Measurements from ENCODE around the gene MAGEA9B.
"Not testable (repeated sequence)": the region's sequence is repeated elsewhere in the genome, so short reads cannot be mapped to it uniquely, and the experiment has no call there.

The MAGEA9B gene, protein sequence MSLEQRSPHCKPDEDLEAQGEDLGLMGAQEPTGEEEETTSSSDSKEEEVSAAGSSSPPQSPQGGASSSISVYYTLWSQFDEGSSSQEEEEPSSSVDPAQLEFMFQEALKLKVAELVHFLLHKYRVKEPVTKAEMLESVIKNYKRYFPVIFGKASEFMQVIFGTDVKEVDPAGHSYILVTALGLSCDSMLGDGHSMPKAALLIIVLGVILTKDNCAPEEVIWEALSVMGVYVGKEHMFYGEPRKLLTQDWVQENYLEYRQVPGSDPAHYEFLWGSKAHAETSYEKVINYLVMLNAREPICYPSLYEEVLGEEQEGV

DNA sequence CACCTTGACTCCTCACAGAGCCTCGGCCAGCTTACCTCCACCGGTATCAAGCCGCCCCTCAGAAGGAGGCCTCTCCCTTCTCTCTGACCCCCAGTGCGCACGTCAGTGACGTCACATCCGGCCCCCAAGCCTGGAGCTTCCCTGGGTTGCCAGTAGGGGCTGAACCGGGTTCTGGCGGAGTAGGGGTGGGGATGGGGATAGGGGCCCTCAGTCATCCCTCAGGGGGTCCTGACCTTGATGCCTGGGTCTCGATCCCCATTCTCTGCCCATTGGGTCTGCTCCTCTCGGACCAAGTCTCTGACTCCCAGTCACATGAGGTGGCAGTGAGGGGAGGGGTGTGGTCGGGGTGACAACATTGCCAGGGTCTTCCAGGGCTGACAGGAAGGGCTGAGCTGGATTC lies at the start of gene MAGEA9B:
Gene MAGEA9B, minus strand, starts transcription at position 101 of the 400 bp plus-strand sequence. CDS start 4,280 bp downstream, outside the sequence.
- not testable (repeated sequence) for DNase-seq (ENCODE audit: low read depth in 3 of 3)

DNA sequence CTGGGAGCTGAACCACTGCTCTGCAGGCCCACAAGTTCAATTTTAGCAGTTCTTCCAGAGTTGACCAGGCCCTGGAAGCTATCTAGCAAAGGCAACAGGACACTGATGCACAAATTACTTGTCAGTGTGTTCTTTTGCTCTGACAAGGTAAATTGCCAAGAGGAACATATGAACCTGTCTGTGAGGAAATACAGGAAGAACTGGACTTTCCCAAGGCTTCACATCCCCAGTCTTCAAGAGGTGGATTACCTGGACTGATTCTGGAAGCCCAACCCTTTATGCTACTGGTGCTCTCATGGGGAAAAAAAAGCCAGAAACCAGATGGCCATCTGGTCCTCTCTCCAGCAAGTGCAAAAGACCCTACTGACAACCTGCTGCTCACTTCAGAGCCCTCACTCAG lies 46.3 kb upstream of the MAGEA9B start:
- DNase-seq (ENCODE audit: low read depth in 3 of 3): no peak

- DNase-seq (ENCODE audit: low read depth in 3 of 3): peak; percentile 37 to 73 (median 52)
Observed at GRCh38 chrX:149631234-149632165, 44.2 kb upstream of the MAGEA9B start, which contains the start of gene TMEM185A. Gene TMEM185A (minus strand): TSS chrX:149631792. CDS start chrX:149631580, 212 bp downstream.

GRCh38 chrX:149630681-149631233 lies 43.5 kb upstream of the MAGEA9B start:
- no peak for DNase-seq (ENCODE audit: low read depth in 3 of 3)

DNA sequence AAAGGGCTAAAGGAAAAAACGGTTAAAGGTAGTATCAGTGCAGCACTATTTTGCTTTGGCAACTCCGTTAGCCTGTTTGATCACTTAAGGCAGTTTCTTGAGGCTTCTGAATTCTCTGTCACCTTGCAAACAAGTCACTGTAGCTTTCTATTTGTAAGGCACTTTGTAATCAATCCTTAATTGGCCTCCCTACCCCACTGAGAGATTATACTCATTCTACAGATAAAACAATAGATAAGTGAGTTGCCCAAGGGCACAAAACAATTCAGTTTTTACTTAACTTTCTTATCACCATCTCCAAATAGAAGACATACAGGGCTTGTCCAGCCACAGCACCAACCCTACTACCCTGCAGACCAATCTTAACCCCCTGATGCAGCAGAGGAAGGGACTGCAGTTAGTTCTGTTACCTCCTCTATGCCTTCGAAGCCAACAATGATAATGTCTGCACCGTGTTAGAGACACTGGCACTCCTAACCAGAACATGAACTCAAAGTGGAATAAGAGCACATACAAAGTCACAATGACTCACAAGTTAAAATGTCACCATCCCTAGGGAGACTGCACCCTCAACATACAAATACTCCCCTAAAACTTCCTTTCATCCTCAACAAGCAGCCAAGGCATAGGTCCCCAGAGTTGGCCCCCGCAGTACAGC lies 42.6 kb upstream of the MAGEA9B start:
- DNase-seq (ENCODE audit: low read depth in 3 of 3): no peak

DNA sequence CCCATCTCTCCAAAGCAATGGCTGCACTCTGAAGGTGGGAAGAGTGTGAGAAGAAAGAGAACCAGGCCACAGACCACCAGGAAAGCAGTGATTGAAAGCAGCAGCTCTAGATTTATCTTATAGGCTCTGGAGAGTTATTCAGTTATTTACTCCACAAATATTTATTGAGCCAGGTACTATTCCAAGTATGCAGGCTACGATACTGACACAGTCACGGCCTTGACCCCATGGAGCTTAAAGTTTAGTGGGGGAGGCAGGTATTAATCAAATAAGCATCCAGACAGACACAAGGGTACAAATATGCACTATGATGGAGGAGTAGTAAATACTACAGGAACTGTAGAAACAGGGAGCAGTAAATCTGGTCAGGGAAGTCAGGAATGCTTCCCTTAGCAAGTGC lies 41.5 kb upstream of the MAGEA9B start:
- no peak for DNase-seq (ENCODE audit: low read depth in 3 of 3)

DNA sequence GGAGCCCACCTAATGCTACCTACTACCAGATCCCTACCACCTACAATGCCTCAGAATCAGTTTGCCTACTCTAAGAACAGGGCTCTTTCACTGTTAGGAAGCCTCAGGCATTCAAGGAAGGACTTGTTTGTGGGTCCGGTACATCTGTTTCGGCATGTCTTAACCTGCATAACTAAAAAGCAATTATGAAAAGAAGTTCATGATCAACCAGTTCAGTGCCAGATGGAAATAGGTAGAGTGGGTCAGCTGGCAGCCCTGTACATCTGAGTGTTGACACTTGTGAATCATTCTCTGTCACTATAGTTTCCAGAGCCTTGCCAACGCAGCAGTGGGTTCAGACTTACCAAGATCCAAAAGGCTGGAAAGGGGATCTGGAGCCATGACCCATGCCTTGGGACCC lies 41.0 kb upstream of the MAGEA9B start:
- DNase-seq (ENCODE audit: low read depth in 3 of 3): no peak

DNA sequence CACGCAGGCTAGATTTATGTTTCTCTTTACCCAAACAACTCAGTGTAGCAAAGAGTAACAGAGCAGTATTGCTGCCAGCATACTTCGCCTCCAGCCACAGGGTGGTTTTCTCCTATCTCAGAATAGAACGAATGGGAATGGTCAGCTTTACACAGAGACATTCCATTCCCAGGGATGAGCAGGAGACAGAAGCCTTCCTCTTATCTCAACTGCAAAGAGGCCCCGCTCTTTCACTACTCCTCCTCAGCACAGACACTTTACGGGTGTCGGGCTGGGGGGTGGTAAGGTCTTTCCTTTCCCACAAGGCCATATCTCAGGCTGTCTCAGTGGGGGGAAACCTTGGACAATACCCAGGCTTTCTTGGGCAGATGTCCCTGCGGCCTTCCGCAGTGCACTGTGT lies 39.6 kb upstream of the MAGEA9B start:
- not testable (repeated sequence) for DNase-seq (ENCODE audit: low read depth in 3 of 3)

GRCh38 chrX:149619662-149620061 lies 32.4 kb upstream of the MAGEA9B start:
- DNase-seq (ENCODE audit: low read depth in 3 of 3): not testable (repeated sequence)

GRCh38 chrX:149618871-149619270 lies 31.6 kb upstream of the MAGEA9B start:
- DNase-seq (ENCODE audit: low read depth in 3 of 3): no peak

DNA sequence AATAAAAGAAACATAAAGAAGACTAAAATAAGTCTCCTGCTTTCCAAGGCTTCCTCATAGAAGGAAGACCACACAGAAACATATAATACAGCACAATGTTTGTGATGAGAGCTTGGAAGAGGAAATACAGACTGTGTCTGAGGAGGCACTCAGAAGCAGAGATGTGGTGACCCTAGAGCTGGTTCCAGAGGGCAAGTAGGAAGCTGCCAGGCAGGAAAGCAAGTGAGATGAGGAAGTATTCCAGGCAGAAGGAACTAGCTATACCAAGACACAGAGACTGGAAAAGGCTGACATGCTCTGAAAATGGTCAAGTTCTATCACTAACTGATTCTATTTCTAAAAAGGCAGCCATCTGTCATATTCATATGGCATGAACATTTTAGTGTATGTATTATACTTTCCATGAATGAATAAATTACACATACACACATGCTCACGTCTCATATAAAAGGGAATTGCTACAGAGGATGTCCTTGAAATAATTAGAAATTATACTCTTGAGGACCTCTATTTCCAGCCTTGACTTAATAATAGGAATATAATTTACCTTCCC lies 24.4 kb upstream of the MAGEA9B start:
- no peak for DNase-seq (ENCODE audit: low read depth in 3 of 3)

- DNase-seq (ENCODE audit: low read depth in 3 of 3): no peak
Observed at GRCh38 chrX:149610511-149610910, 23.3 kb upstream of the MAGEA9B start.

DNA sequence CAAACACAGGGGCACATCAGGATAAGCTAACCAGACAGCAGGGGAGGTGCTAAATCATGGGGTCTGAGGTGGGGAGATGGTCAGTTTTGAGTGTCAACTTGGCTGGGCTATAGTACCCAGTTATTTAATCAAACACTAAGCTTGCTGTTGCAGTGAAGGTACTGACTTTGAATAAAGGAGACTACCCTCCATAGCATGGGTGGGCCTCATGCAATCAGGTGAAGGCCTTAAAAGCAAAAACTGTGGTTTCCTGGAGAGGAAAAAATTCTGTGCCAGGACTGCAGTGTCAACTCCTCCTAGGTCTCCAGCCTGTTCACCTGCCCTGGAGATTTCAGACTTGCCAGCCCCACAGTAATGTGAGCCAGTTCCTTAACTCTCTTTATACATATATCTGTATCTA lies 20.4 kb upstream of the MAGEA9B start:
- no peak for DNase-seq (ENCODE audit: low read depth in 3 of 3)

DNA sequence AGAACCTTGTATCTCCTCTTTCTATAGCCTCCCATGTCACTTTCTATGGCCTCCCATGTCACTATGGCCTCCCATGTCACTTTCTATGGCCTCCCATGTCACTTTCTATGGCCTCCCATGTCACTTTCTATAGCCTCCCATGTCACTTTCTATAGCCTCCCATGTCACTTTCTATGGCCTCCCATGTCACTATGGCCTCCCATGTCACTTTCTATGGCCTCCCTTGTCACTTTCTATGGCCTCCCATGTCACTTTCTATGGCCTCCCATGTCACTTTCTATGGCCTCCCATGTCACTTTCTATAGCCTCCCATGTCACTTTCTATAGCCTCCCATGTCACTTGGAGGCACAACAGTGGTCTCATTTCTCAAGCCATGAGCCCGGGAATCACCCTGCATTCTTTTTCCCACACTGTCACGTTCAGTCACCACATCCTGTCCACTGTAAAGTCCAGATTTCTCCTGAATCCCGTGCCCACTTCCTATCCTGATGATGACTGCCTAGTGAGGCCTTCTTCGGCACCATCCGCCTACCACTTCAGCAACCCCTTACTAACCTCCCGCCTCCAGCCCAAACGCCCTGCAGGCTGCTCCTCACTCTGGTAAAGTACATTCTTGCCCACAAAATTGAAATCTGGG lies 18.1 kb upstream of the MAGEA9B start:
- not testable (repeated sequence) for DNase-seq (ENCODE audit: low read depth in 3 of 3)

GRCh38 chrX:149598603-149599002 lies 11.3 kb upstream of the MAGEA9B start:
- not testable (repeated sequence) for DNase-seq (ENCODE audit: low read depth in 3 of 3)

- DNase-seq (ENCODE audit: low read depth in 3 of 3): not testable (repeated sequence)
Observed at GRCh38 chrX:149595943-149596342, 8.7 kb upstream of the MAGEA9B start.

DNA sequence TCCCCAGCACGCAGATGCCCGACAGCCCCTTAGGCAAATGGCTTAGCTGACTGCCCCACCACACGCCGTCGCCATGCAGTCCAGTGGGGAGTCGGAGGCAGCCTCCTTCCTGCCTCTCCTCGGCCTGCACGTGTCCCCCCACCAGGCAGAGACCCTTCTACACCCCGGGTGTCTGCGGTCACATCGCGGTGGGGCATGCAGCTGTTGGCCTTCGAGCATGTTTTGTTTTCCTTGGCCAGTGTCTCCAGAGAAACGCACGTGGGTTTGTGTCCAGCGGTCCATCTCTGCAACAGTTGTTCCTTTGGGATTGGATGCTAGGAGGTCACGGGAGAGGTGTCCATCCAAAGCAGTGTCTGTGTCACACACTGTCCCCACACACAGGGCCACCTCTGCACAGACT lies 8.0 kb upstream of the MAGEA9B start, which contains the start of gene HSFX2:
Gene HSFX2, minus strand, starts transcription at position 101 of the 400 bp plus-strand sequence. CDS start 614 bp downstream, outside the sequence.
- DNase-seq (ENCODE audit: low read depth in 3 of 3): not testable (repeated sequence)

- DNase-seq (ENCODE audit: low read depth in 3 of 3): not testable (repeated sequence)
Observed at GRCh38 chrX:149590993-149591392, 3.7 kb upstream of the MAGEA9B start.

DNA sequence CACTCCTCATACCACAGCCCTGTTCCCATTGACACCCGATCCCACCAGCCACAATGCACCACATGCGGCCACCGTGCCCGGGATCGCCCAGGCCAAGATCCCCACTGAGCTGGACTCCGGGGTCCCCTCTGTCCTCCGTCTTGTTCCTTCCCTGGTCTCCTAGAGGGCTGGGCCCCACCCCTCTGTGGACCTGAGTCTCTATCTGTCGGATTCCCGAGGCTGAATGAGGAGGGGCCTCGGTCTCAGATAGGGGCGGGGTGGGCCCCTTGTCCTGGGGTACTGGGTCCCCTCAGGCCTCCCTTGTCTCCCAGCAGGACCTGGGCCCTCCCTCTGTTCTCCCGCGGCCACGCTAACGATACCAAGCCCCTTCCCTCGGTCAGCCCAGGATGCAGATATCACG lies 1.6 kb downstream of the MAGEA9B start:
- DNase-seq (ENCODE audit: low read depth in 3 of 3): not testable (repeated sequence)

DNA sequence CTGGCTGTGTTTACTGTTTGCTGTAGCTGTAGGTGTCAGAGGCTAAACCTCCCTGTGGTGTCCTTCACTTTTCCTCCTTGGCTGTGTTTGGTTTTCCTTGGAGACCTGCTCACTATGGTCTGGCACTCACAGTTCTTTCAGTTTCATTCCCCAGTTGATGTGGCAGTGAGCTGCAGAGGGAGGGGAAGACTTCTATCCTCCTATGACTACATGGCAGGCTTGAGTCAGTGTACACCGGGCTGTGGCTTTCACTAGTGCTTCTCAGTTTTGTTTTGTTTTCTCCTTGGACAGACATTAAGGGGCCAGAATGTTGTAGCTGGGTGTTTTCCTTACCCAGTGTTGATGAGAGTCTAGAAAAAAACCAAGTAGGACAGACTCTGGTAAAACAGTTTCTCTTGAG lies 13.8 kb downstream of the MAGEA9B start:
- DNase-seq (ENCODE audit: low read depth in 3 of 3): not testable (repeated sequence)

GRCh38 chrX:149572743-149573142 lies 14.5 kb downstream of the MAGEA9B start:
- DNase-seq (ENCODE audit: low read depth in 3 of 3): no peak

All from stimulated activated CD4-positive, alpha-beta T cell treated with anti-CD3 and anti-CD28 coated beads, TNF-alpha, amount 100 ng/mL, for 24 hours (primary cell).